Measurements from ENCODE around the gene PARVB.
A peak's percentile ranks its signal among the peaks of the same experiment; 100 is the strongest.

Gene PARVB

GRCh38 chr22:43993072-43993760 lies 30.9 kb upstream of the PARVB start:
- peak; percentile 75 to 85 for DNase-seq
- TF ChIP-seq GATA1 (IDR thresholded peaks at IDR 0.05; ENCODE audit: low read depth, low read length) (no peak), POLR2A (IDR thresholded peaks at IDR 0.05; ENCODE audit: low read length) (no peak)

DNA sequence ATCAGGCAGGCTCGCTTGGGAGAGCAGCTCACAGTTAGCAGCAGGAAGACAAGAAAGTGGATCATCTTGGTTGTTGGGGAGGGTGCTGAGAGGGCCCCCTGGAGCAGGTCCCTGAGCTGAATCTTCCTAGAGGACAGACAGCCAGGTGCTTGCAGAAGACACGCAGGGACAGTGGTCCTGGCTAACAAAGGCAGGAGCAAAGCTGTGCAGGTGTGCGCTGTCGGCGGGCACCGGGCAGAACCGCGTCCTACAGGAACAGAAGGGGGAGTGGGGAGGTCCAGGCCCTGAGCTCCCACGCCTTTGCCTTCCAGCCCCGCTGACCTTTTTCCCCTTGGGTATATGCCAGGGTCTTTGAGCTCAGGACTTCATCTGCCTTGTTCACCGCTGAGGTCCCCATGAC lies 30.1 kb upstream of the PARVB start:
- TF ChIP-seq POLR2A (IDR thresholded peaks at IDR 0.05; ENCODE audit: low read length) = no peak
- no peak for TF ChIP-seq GATA1 (IDR thresholded peaks at IDR 0.05; ENCODE audit: low read depth, low read length)

DNA sequence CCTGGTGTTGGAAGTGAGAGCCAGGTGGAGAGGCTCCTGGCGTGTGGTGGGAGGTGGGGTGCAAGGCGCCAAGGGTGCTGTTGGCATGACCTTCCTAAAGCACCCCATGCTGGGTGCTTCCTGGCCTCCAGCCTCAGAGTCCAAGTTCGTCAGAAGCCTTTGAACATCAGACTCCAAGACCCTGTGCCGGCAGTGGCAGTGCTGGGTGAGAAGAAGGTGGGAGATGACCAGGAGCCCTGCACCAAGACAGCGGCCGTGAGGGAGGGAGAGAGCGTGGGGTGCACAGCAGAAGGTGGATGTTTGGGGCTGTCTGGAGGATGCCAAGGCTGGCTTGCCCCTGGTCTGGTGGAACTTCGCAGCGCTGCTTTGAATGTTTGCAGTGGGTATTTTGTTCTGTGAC lies 29.7 kb upstream of the PARVB start:
- DNase-seq = no peak

More for the DNA sequence above, 30.1 kb upstream of the PARVB start:
- DNase-seq = no peak

DNA sequence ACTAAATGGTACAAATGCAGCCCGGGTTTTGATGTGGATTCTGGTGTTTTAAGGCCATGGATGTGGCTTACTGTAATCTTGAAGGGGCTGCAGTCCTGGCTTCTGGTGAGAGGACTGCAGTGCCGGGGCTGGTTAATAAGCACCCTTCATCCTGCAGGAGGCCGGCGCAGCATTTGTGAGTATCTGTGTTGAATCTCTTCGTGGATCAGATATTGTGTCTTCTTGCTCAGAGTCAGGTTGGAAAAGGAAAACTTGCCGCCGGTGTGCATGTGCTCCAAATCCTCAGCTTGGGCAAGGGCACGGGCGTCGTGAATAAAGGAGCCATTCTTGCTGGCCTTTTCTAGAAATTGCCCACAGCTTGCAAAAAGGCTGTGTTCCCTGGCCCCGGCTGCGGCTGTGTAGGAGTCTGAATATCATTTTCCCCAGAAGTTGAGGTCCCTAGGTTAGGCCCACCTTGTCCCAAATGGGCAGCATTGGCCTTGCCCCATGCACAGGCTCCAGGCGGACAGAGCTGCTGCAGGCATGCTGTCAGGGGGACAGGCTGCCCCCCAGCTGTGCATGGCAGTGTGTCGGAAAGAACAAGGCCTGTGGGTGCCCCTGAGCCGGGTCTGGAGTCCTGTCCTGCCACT lies 28.9 kb upstream of the PARVB start:
- TF ChIP-seq GATA1 (IDR thresholded peaks at IDR 0.05; ENCODE audit: low read depth, low read length) (no peak), POLR2A (IDR thresholded peaks at IDR 0.05; ENCODE audit: low read length) (no peak)
- no peak for DNase-seq

More for the DNA sequence above, 29.7 kb upstream of the PARVB start:
- TF ChIP-seq GATA1 (IDR thresholded peaks at IDR 0.05; ENCODE audit: low read depth, low read length) = no peak
- no peak for TF ChIP-seq POLR2A (IDR thresholded peaks at IDR 0.05; ENCODE audit: low read length)

GRCh38 chr22:43995798-43996169 lies 28.3 kb upstream of the PARVB start:
- TF ChIP-seq GATA1 (IDR thresholded peaks at IDR 0.05; ENCODE audit: low read depth, low read length) = no peak
- TF ChIP-seq POLR2A (IDR thresholded peaks at IDR 0.05; ENCODE audit: low read length) = no peak
- DNase-seq = no peak

- TF ChIP-seq GATA1 (IDR thresholded peaks at IDR 0.05; ENCODE audit: low read depth, low read length) (no peak), POLR2A (IDR thresholded peaks at IDR 0.05; ENCODE audit: low read length) (no peak)
- no peak for DNase-seq
Measured at GRCh38 chr22:43996170-43996980, 27.7 kb upstream of the PARVB start.

DNA sequence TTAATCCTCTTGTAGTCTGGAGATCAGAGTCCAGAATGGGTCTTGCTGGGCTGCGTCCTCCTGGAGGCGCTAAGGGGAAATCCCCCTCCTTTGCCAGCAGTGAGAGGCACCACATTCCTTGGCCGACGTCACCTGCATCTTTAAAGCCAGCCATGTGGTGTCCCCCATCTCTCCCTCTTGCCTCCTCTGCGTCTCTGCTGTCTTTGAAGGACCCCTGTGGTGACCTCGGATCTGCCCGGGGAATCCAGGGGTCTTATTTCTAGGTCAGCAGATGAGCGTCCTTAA lies 27.2 kb upstream of the PARVB start:
- no peak for DNase-seq
- TF ChIP-seq GATA1 (IDR thresholded peaks at IDR 0.05; ENCODE audit: low read depth, low read length) = no peak
- no peak for TF ChIP-seq POLR2A (IDR thresholded peaks at IDR 0.05; ENCODE audit: low read length)

- DNase-seq = no peak
- no peak for TF ChIP-seq GATA1 (IDR thresholded peaks at IDR 0.05; ENCODE audit: low read depth, low read length)
- TF ChIP-seq POLR2A (IDR thresholded peaks at IDR 0.05; ENCODE audit: low read length) = no peak
Measured at GRCh38 chr22:43998679-43999264, 25.3 kb upstream of the PARVB start.

DNA sequence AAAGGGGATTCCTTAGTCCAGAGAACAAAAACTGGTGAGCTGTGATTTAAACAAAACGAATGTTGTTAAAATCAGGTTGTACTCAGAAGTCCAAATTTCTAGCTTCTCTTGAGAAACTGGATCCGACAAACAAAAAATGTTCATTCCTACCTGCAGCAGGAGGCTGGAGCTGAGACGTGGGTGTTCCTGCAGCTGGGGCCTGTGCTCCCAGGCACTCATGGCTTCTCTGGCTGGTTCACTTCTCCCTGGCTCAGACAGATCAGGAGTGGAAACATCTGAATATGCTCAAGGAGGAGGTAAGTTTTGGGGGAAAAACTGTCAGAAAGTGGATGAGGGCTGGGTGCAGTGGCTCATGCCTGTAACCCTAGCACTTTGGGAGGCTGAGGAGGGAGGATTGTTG lies 24.7 kb upstream of the PARVB start:
- TF ChIP-seq GATA1 (IDR thresholded peaks at IDR 0.05; ENCODE audit: low read depth, low read length) (no peak), POLR2A (IDR thresholded peaks at IDR 0.05; ENCODE audit: low read length) (no peak)
- DNase-seq = no peak

DNA sequence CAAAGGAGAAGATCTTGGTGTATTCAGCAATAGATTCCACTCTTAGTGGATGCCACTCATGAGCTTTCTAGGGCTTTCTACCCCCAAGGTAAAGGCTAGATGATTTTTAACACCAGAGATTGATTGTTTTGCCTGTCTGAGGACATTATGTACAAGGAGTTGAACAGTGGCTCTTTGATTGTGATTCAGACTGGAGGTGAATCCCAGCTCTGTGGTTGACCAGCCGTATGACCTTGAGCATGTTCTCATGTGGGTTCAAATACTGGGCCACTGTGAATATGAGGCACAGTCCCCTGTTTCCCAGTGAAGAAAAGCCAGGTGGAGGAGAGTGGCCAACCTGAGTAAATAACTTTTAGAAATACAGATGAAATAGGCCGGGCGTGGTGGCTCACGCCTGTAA lies 24.0 kb upstream of the PARVB start:
- no peak for TF ChIP-seq POLR2A (IDR thresholded peaks at IDR 0.05; ENCODE audit: low read length)
- TF ChIP-seq GATA1 (IDR thresholded peaks at IDR 0.05; ENCODE audit: low read depth, low read length) = no peak
- no peak for DNase-seq

DNA sequence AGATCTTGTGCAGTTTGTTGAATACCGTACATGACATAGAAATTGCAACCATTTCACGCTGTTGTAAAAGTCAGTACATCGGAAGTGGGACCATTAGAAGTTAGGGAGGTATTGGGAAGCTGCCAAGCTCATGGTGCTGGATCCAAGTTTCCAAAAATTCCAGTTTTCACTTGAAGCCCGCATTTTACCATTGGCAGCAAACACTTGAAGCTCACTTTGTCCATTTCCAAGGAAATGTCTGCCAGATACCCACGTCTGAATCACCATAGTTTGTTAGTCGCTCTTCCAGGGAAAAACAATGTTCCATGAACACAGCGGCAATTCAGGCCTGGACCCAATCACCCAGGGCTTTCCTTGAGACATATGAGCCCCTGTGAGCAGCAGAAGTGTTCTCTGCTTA lies 22.6 kb upstream of the PARVB start:
- no peak for TF ChIP-seq GATA1 (IDR thresholded peaks at IDR 0.05; ENCODE audit: low read depth, low read length)
- TF ChIP-seq POLR2A (IDR thresholded peaks at IDR 0.05; ENCODE audit: low read length) = no peak
- DNase-seq = no peak

DNA sequence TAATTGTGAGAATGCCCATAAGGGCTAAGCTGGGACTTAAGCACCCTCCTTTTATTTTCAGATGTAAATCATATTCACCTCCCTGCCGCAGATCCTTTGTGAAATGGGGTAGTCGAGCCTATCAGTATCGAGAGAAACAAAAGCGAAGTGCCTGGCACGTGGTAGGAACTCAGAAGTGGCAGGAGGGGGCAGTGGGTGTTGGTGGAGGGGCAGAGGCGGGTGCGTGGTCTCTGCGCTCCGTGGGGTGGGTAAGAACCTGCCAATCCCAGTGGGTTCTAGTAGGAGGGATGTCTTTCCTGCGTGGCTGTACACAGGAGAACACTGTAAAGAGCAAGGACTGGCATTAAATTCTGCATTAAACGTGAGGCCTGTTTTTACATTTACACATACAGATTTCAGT lies 21.8 kb upstream of the PARVB start:
- TF ChIP-seq POLR2A (IDR thresholded peaks at IDR 0.05; ENCODE audit: low read length) (no peak), GATA1 (IDR thresholded peaks at IDR 0.05; ENCODE audit: low read depth, low read length) (no peak)

GRCh38 chr22:44002997-44003396 lies 21.1 kb upstream of the PARVB start:
- no peak for DNase-seq
- TF ChIP-seq POLR2A (IDR thresholded peaks at IDR 0.05; ENCODE audit: low read length) = no peak
- TF ChIP-seq GATA1 (IDR thresholded peaks at IDR 0.05; ENCODE audit: low read depth, low read length) = no peak

More for the DNA sequence above, 21.8 kb upstream of the PARVB start:
- no peak for DNase-seq

DNA sequence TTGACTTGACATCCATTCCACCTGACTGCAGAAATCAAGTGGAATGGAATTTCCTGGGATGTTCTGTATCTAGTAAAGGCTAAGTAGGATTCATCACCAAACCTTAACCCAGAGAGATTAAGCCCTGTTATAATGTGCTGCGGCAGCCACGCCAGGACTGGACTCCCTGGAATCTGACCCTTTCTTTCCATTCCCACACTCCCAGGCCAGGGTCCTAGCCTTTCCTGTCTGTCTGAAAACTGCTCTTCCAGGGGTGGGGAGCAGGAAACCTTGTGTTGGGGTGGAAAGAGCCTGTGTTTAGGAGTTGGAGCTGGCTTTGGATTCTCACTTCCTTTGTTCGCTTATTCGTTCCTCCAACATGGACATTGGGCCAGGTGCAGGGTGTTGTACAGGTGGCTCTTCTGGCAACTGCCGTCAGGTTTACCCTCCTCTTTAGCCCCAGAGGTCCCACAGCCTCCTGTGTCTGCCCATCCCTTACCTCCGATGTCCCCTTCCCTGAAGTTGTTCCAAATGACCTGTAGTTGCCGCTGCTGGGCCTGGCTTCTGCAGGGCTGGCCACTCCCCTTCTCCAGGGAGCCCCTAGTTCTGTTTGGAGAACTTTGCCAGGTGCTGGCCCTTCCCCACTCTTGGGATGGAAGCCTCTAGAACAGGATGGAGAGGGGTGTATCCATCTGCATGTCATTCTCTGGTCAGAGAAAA lies 20.5 kb upstream of the PARVB start:
- peak in 1 of 2 experiments; percentile 18 for DNase-seq
- TF ChIP-seq POLR2A (IDR thresholded peaks at IDR 0.05; ENCODE audit: low read length) (no peak), GATA1 (IDR thresholded peaks at IDR 0.05; ENCODE audit: low read depth, low read length) (no peak)

Measured in erythroblast (primary cell).